GM10847 (cell line): ENCODE measurements around the gene GNAQ.

ENCODE experiments used
- POLR2A ChIP-seq: IDR thresholded peaks from 2 replicates; pipeline ENCODE4 v1.6.1; 2011; ENCODE audit not compliant: insufficient read length; ENCODE audit errors: extremely low read depth

The GNAQ gene

GRCh38 chr9:77803423-77803822 lies 228.2 kb downstream of the GNAQ start:
- no peak for TF ChIP-seq POLR2A

GRCh38 chr9:77802515-77803293 lies 228.9 kb downstream of the GNAQ start:
- no peak for TF ChIP-seq POLR2A

GRCh38 chr9:77802064-77802463 lies 229.5 kb downstream of the GNAQ start:
- TF ChIP-seq POLR2A: no peak

- no peak for TF ChIP-seq POLR2A
Measured at GRCh38 chr9:77800924-77801551, 230.6 kb downstream of the GNAQ start.

- TF ChIP-seq POLR2A: no peak
Measured at GRCh38 chr9:77798140-77798539, 233.5 kb downstream of the GNAQ start.

- TF ChIP-seq POLR2A: no peak
Measured at GRCh38 chr9:77794985-77795384, 236.6 kb downstream of the GNAQ start.

GRCh38 chr9:77793849-77794248 lies 237.8 kb downstream of the GNAQ start:
- no peak for TF ChIP-seq POLR2A

- no peak for TF ChIP-seq POLR2A
Measured at GRCh38 chr9:77789891-77790290, 241.7 kb downstream of the GNAQ start.

- TF ChIP-seq POLR2A: no peak
Measured at GRCh38 chr9:77785341-77785740, 246.3 kb downstream of the GNAQ start.

- no peak for TF ChIP-seq POLR2A
Measured at GRCh38 chr9:77783518-77783917, 248.1 kb downstream of the GNAQ start.

GRCh38 chr9:77779010-77779409 lies 252.6 kb downstream of the GNAQ start:
- no peak for TF ChIP-seq POLR2A

- TF ChIP-seq POLR2A: no peak
Measured at GRCh38 chr9:77773381-77773780, 258.2 kb downstream of the GNAQ start.

- no peak for TF ChIP-seq POLR2A
Measured at GRCh38 chr9:77772646-77773045, 259.0 kb downstream of the GNAQ start.

GRCh38 chr9:77771171-77771570 lies 260.4 kb downstream of the GNAQ start:
- TF ChIP-seq POLR2A: no peak

GRCh38 chr9:77770340-77770739 lies 261.3 kb downstream of the GNAQ start:
- no peak for TF ChIP-seq POLR2A

- TF ChIP-seq POLR2A: no peak
Measured at GRCh38 chr9:77769246-77769645, 262.4 kb downstream of the GNAQ start.

GRCh38 chr9:77766587-77766986 lies 265.0 kb downstream of the GNAQ start:
- no peak for TF ChIP-seq POLR2A
